Activated naive CD8-positive, alpha-beta T cell treated with anti-CD3 and anti-CD28 coated beads, Interleukin-2, amount 10 ng/mL, durations not matched to agents 7 days and 5 days (primary cell): Measurements from ENCODE around the gene CHAF1A. TPM values are rescaled to one million over a fixed set of nuclear protein-coding genes. Genes with fewer than 3 reads are reported as not detected.

Experiments
- ATAC-seq: fragments of 150-1000 bp; cut with Tn5 transposase; one replicate; pipeline ENCODE4 v1.10.0; 2021; ENCODE audit warnings: low read depth, moderate library complexity
- POLR2A ChIA-PET: fragments of 350-600 bp; sonication (Branson Sonifier 250); formaldehyde crosslinking; loops from one replicate; lab custom pipeline; 2021; ENCODE audit warnings: antibody characterized with exemption; lab: Charles Lee
- DNase-seq: peaks from one replicate; pipeline ENCODE4 v3.0.0; 2021
- H3K27ac Mint-ChIP-seq: one replicate; pipeline ENCODE4 v1.8.0; 2022; ENCODE audit warnings: mild to moderate bottlenecking, mixed read lengths
- H3K27me3 Mint-ChIP-seq: one replicate; pipeline ENCODE4 v1.8.0; 2022; ENCODE audit warnings: mild to moderate bottlenecking, moderate library complexity, mixed read lengths
- H3K36me3 Mint-ChIP-seq: one replicate; pipeline ENCODE4 v1.8.0; 2021; ENCODE audit warnings: mild to moderate bottlenecking, mixed read lengths
- H3K4me1 Mint-ChIP-seq: one replicate; pipeline ENCODE4 v1.8.0; 2021; ENCODE audit warnings: mixed read lengths
- H3K4me3 Mint-ChIP-seq: one replicate; pipeline ENCODE4 v1.8.0; 2022; ENCODE audit warnings: mild to moderate bottlenecking, moderate library complexity, mixed read lengths
- H3K9me3 Mint-ChIP-seq: one replicate; pipeline ENCODE4 v1.8.0; 2021; ENCODE audit warnings: mixed read lengths
- total RNA-seq, 2 experiments: library from RNA; stranded (reverse); gene quantifications; one replicate each; pipeline ENCODE4 v1.2.3, GENCODE V29; 2021

Gene CHAF1A
- total RNA-seq, 2 experiments from 2014 or later: 77.0 to 79.1 TPM

GRCh38 chr19:4369888-4370260, 32.6 kb upstream of the CHAF1A start:
- H3K36me3 Mint-ChIP-seq: peaks cover 8% of the 10 kb centered on the region
- peaks cover 34% of the 10 kb centered on the region for H3K4me1 Mint-ChIP-seq
- peak; percentile 82 for DNase-seq
- peak; percentile 59 for ATAC-seq
- no peaks in the 10 kb centered on the region for H3K27me3 Mint-ChIP-seq
- peak overlapping the region; percentile 98 for H3K27ac Mint-ChIP-seq
- peak overlapping the region; percentile 78 for H3K4me3 Mint-ChIP-seq
- POLR2A ChIA-PET: interaction anchor here (0.6 to 2.6 kb wide), 10 partner anchors 10 to 38 kb away, joined by 3 to 19 read pairs (median 6); partner anchors contain the start of genes CHAF1A, MPND and SH3GL1
- no peaks in the 10 kb centered on the region for H3K9me3 Mint-ChIP-seq

DNA sequence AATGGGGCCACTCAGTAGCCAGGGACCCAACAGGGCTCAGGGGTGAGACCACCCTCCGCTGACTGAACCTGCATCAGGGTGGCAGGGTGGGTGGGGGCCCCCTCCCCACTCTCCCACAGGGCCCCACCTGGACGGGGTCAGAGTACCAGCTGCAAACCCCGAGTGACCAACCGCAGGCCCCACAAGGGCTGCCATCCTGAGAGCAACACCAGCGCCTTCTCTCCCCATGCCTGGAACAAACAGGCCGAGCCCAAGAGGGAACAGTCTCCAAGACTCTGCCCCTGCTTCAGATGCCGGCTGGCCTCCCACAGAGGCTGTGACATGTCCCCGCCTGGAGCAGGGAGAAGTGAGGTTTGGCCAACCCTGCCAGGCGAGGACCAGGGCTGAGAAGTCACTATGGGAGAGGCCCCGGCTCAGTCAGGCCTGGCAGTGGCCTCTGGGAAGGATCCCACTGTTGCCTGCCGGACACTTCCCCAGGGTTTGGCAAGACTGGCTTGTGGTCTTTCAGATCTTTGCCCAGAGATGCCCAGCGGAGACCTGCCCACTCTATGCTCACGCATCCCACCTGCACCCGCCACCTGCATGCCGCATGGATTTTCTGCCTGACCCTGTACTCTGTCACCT, 31.9 kb upstream of the CHAF1A start:
- H3K9me3 Mint-ChIP-seq: no peaks in the 10 kb centered on the region
- H3K4me1 Mint-ChIP-seq: peaks cover 36% of the 10 kb centered on the region
- DNase-seq (peak; percentile 39), ATAC-seq (no peak)
- peak overlapping the region; percentile 98 for H3K27ac Mint-ChIP-seq
- H3K4me3 Mint-ChIP-seq: peak overlapping the region; percentile 78
- no peaks in the 10 kb centered on the region for H3K27me3 Mint-ChIP-seq
- POLR2A ChIA-PET: interaction anchor here (0.6 to 2.6 kb wide), 10 partner anchors 9 to 37 kb away, joined by 3 to 19 read pairs (median 6); partner anchors contain the start of genes CHAF1A, MPND and SH3GL1
- H3K36me3 Mint-ChIP-seq: peaks cover 7% of the 10 kb centered on the region

DNA sequence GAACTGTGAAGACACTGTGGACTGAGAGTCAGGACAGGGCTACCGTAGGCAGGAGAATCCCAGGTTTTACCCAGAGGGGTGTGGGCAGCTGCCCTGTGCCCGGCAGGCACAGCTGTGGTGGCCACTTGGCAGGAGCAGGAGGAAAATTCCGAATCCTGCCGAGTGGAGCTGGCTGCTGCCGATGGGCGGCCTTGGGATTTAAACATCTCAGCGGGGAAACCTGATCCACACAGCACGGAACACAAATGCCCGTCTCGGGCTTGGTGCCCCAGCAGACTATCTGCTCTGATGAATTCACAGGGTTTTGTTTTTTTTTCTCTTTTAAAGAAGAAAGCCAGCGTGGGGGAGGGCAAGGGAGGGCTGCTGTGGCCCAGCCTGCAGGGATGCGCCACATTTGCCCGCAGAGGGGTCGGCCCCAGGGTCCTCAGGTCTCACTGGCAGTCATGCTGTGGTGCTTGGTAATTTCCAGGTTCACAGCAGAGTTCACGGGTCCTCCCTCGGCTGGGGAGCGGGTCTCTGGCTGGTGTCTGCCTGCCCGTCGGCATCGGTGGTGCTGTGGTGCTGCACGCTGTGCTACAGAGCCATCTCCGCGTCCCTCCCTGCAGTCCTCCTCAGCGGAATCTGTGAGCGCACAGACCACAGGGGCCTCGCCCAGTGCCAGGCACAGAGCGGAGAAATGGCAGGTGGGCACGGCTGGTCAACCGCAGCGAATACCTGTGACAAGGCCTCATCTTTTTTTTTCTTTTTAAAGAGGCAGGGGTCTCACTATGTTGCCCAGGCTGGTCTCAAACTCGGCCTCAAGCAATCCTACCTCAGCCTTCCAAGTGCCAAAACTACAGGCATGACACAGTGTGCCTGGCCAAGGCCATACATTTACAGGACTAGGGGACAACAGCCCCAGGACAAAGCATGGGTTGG, 30.9 kb upstream of the CHAF1A start:
- Mint-ChIP-seq H3K9me3 (no peaks in the 10 kb centered on the region), H3K27ac (peak overlapping the region; percentile 98), H3K27me3 (no peaks in the 10 kb centered on the region), H3K4me3 (no peak overlapping the region), H3K4me1 (peaks cover 44% of the 10 kb centered on the region), H3K36me3 (peaks cover 7% of the 10 kb centered on the region)
- ATAC-seq: no peak
- POLR2A ChIA-PET: interaction anchor here (0.8 to 2.3 kb wide), 2 partner anchors 8 to 10 kb away, joined by 5 to 15 read pairs; no protein-coding TSS in a partner anchor
- peak; percentile 33 for DNase-seq

- Mint-ChIP-seq H3K27me3 (no peaks in the 10 kb centered on the region), H3K27ac (peak overlapping the region; percentile 16), H3K9me3 (no peaks in the 10 kb centered on the region), H3K4me1 (peaks cover 45% of the 10 kb centered on the region), H3K36me3 (peaks cover 5% of the 10 kb centered on the region), H3K4me3 (no peak overlapping the region)
- no peak for ATAC-seq
- no peak for DNase-seq
- POLR2A ChIA-PET: interaction anchor here (0.8 kb wide), 1 partner anchor 10 kb away, joined by 5 read pairs; no protein-coding TSS in a partner anchor
Measured at GRCh38 chr19:4372165-4373012, 30.1 kb upstream of the CHAF1A start.

DNA sequence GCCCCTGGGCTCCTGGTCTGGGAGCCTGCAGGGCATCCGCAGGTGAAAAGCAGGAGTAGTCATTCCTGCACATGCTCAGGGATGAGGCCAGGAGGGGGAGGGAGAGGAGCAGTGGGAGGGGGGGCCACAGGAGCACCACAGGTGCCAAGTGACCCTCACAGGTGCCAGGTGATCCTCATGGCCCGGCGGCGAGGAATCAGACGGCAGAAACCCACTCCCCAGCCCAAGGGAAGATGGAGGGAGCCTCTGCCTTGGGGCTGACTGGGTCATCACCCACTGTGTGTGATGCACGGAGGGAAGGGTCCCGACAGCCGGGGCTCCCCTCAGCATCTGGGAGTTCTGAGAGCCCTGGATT, 29.4 kb upstream of the CHAF1A start:
- no peak for ATAC-seq
- Mint-ChIP-seq H3K27ac (no peak overlapping the region), H3K36me3 (peaks cover 3% of the 10 kb centered on the region), H3K9me3 (no peaks in the 10 kb centered on the region), H3K4me1 (peaks cover 43% of the 10 kb centered on the region), H3K27me3 (no peaks in the 10 kb centered on the region), H3K4me3 (no peak overlapping the region)
- DNase-seq: no peak
- POLR2A ChIA-PET: no interaction called here

DNA sequence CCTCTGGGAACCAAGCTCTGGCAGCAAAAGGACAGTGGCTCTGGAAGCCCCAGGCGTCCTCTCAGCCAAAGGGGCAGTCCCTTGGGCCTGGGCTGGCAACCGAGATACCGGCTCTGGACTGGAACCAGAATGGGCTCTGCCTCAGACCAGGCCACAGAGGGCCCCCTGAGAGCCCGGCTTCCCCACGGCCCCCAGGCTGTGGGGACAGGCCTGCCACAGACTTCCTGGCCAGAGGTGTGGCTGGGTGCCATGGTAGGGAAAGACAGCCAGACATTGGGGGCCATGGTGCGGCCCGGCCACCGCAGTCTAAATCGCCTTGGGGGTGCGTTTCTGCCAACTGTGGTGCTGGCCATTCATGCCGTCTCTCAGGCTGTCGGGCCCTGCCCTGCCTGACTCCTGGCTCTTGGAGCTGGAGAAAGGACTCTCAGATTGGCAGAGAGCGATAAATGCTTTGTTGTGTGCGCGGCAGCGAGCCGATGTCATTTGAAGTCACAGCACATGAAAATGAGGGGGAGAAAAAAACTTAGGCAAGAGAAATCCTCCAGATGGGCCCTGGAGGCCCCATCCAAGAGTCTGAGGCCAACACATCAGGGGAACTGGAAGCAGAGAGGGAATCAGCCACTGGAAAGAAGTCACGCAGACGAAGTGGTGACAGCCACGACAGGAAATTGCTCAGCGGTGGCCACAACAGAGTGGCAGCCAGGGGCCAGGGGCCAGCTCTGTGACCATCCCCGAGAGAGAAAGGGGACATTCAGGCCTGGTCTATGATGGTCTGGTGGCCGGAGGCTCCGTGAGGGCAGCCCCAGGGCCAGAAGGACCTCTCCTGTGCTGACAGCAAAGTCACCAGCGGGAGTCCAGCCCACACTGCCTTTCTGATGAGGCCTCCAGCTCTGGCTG, 28.6 kb upstream of the CHAF1A start:
- H3K36me3 Mint-ChIP-seq: peaks cover 2% of the 10 kb centered on the region
- DNase-seq (no peak), ATAC-seq (no peak)
- no peaks in the 10 kb centered on the region for H3K27me3 Mint-ChIP-seq
- H3K4me1 Mint-ChIP-seq: peaks cover 39% of the 10 kb centered on the region
- H3K9me3 Mint-ChIP-seq: no peaks in the 10 kb centered on the region
- no peak overlapping the region for H3K4me3 Mint-ChIP-seq
- POLR2A ChIA-PET: no interaction called here
- peak overlapping the region; percentile 32 for H3K27ac Mint-ChIP-seq

- Mint-ChIP-seq H3K36me3 (peaks cover 5% of the 10 kb centered on the region), H3K27ac (no peak overlapping the region), H3K9me3 (no peaks in the 10 kb centered on the region), H3K4me3 (no peak overlapping the region), H3K27me3 (no peaks in the 10 kb centered on the region), H3K4me1 (peaks cover 41% of the 10 kb centered on the region)
- POLR2A ChIA-PET: no interaction called here
- ATAC-seq: no peak
- DNase-seq: no peak
Measured at GRCh38 chr19:4374498-4375163, 27.8 kb upstream of the CHAF1A start.

GRCh38 chr19:4375164-4376027, 27.0 kb upstream of the CHAF1A start:
- H3K4me3 Mint-ChIP-seq: no peak overlapping the region
- POLR2A ChIA-PET: interaction anchor here (0.5 to 0.6 kb wide), 2 partner anchors 9 to 286 kb away, joined by 4 read pairs; no protein-coding TSS in a partner anchor
- DNase-seq (no peak), ATAC-seq (no peak)
- H3K36me3 Mint-ChIP-seq: peaks cover 6% of the 10 kb centered on the region
- no peaks in the 10 kb centered on the region for H3K27me3 Mint-ChIP-seq
- H3K4me1 Mint-ChIP-seq: peaks cover 47% of the 10 kb centered on the region
- H3K9me3 Mint-ChIP-seq: no peaks in the 10 kb centered on the region
- peak overlapping the region; percentile 1 for H3K27ac Mint-ChIP-seq

- peak overlapping the region; percentile 65 for H3K27ac Mint-ChIP-seq
- POLR2A ChIA-PET: interaction anchor here (0.5 to 0.6 kb wide), 2 partner anchors 9 to 287 kb away, joined by 4 read pairs; no protein-coding TSS in a partner anchor
- H3K27me3 Mint-ChIP-seq: no peaks in the 10 kb centered on the region
Measured at GRCh38 chr19:4376028-4376670, 26.3 kb upstream of the CHAF1A start.

GRCh38 chr19:4376671-4376990, 25.8 kb upstream of the CHAF1A start:
- Mint-ChIP-seq H3K36me3 (peaks cover 6% of the 10 kb centered on the region), H3K9me3 (no peaks in the 10 kb centered on the region), H3K27ac (peak overlapping the region; percentile 65), H3K4me1 (peaks cover 52% of the 10 kb centered on the region), H3K27me3 (no peaks in the 10 kb centered on the region), H3K4me3 (peak overlapping the region; percentile 35)
- ATAC-seq: no peak
- POLR2A ChIA-PET: interaction anchor here (1.2 kb wide), 1 partner anchor 11 kb away, joined by 3 read pairs; no protein-coding TSS in a partner anchor
- DNase-seq: no peak

More at GRCh38 chr19:4376028-4376670, 26.3 kb upstream of the CHAF1A start:
- H3K4me3 Mint-ChIP-seq: peak overlapping the region; percentile 35
- no peak for DNase-seq
- H3K9me3 Mint-ChIP-seq: no peaks in the 10 kb centered on the region
- H3K4me1 Mint-ChIP-seq: peaks cover 49% of the 10 kb centered on the region
- H3K36me3 Mint-ChIP-seq: peaks cover 6% of the 10 kb centered on the region
- no peak for ATAC-seq
